ENCODE measurements around the gene EVI2A.

DNA sequence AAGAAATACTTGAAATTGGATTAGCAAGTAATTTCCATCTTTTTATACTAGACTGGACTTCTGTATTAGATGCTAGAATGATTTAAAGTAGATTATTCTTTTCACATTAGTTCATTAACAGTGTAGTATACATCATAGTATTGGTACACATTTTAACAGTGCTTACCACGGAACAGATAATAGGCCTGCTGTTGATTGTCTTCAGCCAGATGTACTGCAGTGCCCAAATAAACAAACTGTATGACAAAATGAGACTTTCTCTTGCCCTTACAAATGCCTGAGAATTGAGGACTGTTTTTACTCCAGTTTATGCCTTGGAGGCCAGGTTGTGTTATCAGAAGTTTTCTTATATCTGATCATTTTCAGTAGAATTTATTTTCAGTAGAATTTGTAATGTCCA lies 631 bp downstream of the EVI2A start:
- TF ChIP-seq, protein P1, sequence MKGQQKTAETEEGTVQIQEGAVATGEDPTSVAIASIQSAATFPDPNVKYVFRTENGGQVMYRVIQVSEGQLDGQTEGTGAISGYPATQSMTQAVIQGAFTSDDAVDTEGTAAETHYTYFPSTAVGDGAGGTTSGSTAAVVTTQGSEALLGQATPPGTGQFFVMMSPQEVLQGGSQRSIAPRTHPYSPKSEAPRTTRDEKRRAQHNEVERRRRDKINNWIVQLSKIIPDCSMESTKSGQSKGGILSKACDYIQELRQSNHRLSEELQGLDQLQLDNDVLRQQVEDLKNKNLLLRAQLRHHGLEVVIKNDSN (CRISPR knock-in tag; IDR thresholded peaks at IDR 0.05) = no peak
- TF ChIP-seq EP300 (IDR thresholded peaks at IDR 0.05; ENCODE audit: low read length) = no peak
- TF ChIP-seq MCM7 (IDR thresholded peaks at IDR 0.05) = no peak
- no peak for TF ChIP-seq SP1 (CRISPR knock-in tag; IDR thresholded peaks at IDR 0.05)
- TF ChIP-seq PHF8 (IDR thresholded peaks at IDR 0.05; ENCODE audit: borderline replicate concordance, low read length) = no peak
- TF ChIP-seq SMARCC2 (IDR thresholded peaks at IDR 0.05; ENCODE audit: low read depth) = no peak
- TF ChIP-seq STAG1 (CRISPR knock-in tag; IDR thresholded peaks at IDR 0.05; ENCODE audit: borderline replicate concordance) = no peak
- no peak for TF ChIP-seq MAFK (IDR thresholded peaks at IDR 0.05; ENCODE audit: low read length)
- TF ChIP-seq MTF1 (CRISPR knock-in tag; IDR thresholded peaks at IDR 0.05; ENCODE audit: borderline replicate concordance) = no peak
- no peak for TF ChIP-seq ZEB2 (IDR thresholded peaks at IDR 0.05)
- TF ChIP-seq BMI1 (IDR thresholded peaks at IDR 0.05; ENCODE audit: low read length) = no peak
- no peak for TF ChIP-seq WHSC1 (IDR thresholded peaks at IDR 0.05; ENCODE audit: low read length)
- no peak for TF ChIP-seq EZH2 (IDR thresholded peaks at IDR 0.05; ENCODE audit: borderline replicate concordance, low read depth, low read length)
